Type B pancreatic cell (in vitro differentiated cells): ENCODE data around the gene CYB5R4. TPM values are rescaled to one million over a fixed set of nuclear protein-coding genes. Genes with fewer than 3 reads are reported as not detected.

Experiments used
- DNase-seq: peaks from one replicate; pipeline ENCODE4 v3.0.0; 2021; ENCODE audit warnings: mixed read lengths; ENCODE audit not compliant: unreplicated experiment; ENCODE audit errors: extremely low spot score
- H3K27ac Mint-ChIP-seq: 2 replicates; pipeline ENCODE4 v1.8.0; 2021; ENCODE audit warnings: mild to moderate bottlenecking, mixed read lengths
- H3K27me3 Mint-ChIP-seq: 2 replicates; pipeline ENCODE4 v1.8.0; 2021; ENCODE audit warnings: mixed read lengths
- H3K36me3 Mint-ChIP-seq: 2 replicates; pipeline ENCODE4 v1.8.0; 2021; ENCODE audit warnings: mixed read lengths
- H3K4me1 Mint-ChIP-seq: one replicate; pipeline ENCODE4 v1.8.0; 2021; ENCODE audit warnings: mixed read lengths; ENCODE audit not compliant: unreplicated experiment
- H3K4me3 Mint-ChIP-seq: 2 replicates; pipeline ENCODE4 v1.8.0; 2021; ENCODE audit warnings: mild to moderate bottlenecking, mixed read lengths
- H3K9me3 Mint-ChIP-seq: 2 replicates; pipeline ENCODE4 v1.8.0; 2021; ENCODE audit warnings: mixed read lengths
- total RNA-seq: library from RNA; stranded (reverse); gene quantifications from 2 replicates; pipeline ENCODE4 v1.2.1, GENCODE V29; 2021; ENCODE audit warnings: low replicate concordance
- TF ChIP-seq, protein P1 (sequence below): fragments of 200-600 bp; sonication (generic); conservative IDR thresholded peaks from 2 replicates; pipeline ENCODE4 v1.5.0; 2021; ENCODE audit warnings: antibody characterized with exemption, mild to moderate bottlenecking

The CYB5R4 gene
- total RNA-seq, 1 donor from 2014 or later, result 9.0 TPM

DNA sequence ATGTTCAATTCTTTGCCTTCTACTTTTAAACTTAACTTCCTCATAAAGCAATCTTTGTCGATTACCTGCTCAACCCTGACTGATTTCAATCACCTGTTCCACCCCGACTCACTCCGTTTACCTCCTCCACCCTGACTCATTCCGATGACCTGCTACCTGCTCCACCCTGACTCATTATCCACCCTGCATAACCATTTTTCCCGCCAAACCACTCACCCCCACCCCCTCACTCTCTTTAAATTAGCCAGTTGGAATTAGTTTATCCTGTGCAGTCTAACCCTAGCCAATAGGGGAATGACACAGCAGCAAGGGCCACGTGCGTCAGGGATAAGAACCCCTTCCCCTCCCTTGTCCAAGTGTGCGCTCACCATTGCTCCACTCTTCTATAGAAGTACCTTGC, 117.4 kb downstream of the CYB5R4 start:
- DNase-seq, result no peak
- Mint-ChIP-seq H3K9me3 (peaks cover 5% of the 10 kb centered on the region), H3K4me3 (no peak overlapping the region), H3K36me3 (no peaks in the 10 kb centered on the region), H3K4me1 (no peaks in the 10 kb centered on the region), H3K27ac (no peak overlapping the region), H3K27me3 (no peaks in the 10 kb centered on the region)
- TF ChIP-seq, protein P1, sequence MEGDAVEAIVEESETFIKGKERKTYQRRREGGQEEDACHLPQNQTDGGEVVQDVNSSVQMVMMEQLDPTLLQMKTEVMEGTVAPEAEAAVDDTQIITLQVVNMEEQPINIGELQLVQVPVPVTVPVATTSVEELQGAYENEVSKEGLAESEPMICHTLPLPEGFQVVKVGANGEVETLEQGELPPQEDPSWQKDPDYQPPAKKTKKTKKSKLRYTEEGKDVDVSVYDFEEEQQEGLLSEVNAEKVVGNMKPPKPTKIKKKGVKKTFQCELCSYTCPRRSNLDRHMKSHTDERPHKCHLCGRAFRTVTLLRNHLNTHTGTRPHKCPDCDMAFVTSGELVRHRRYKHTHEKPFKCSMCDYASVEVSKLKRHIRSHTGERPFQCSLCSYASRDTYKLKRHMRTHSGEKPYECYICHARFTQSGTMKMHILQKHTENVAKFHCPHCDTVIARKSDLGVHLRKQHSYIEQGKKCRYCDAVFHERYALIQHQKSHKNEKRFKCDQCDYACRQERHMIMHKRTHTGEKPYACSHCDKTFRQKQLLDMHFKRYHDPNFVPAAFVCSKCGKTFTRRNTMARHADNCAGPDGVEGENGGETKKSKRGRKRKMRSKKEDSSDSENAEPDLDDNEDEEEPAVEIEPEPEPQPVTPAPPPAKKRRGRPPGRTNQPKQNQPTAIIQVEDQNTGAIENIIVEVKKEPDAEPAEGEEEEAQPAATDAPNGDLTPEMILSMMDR, result no peak

DNA sequence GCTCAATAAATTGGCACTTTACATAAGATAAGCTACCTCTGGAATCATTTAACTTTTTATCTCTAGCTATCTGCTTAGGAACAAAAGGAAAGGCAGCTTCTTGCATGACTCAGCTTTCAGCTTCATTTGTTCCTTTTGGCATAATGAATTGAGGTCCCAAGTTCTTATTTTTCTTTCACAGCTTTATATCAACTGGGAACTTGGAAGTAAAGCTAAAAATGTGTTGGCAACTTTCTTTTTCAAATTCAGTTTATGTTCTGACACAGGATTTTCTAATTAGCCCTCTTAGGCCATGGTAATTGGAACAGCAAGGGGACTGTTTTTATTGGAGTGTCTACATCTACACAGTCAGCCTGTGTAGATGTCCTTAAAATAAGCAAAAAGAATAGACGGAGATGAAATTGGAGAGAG, 118.8 kb downstream of the CYB5R4 start:
- Mint-ChIP-seq H3K9me3 (peaks cover under 1% of the 10 kb centered on the region), H3K36me3 (no peaks in the 10 kb centered on the region), H3K4me3 (no peak overlapping the region), H3K27ac (no peak overlapping the region), H3K27me3 (no peaks in the 10 kb centered on the region), H3K4me1 (no peaks in the 10 kb centered on the region)
- TF ChIP-seq, protein P1, result no peak
- DNase-seq, result no peak

DNA sequence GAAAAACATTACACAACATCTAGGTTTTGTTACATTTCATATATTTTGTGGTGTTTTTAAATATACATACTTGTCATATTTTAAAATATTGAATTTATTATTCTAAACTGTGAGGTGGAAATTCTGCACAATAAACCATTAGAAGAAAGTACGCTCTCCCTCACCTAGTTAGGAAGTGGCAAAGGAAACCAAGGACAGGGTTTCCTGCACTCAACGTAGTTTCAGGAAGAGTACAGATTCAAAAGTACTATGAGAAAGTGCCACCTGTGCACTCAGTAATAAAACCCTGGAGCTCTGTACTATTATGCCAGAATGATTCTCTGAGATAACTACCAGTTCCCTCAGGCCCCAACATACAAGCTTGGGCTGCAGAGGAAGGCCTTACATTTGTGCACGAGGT, 119.5 kb downstream of the CYB5R4 start:
- Mint-ChIP-seq H3K4me1 (no peaks in the 10 kb centered on the region), H3K9me3 (no peaks in the 10 kb centered on the region), H3K36me3 (no peaks in the 10 kb centered on the region), H3K4me3 (no peak overlapping the region), H3K27me3 (no peaks in the 10 kb centered on the region), H3K27ac (no peak overlapping the region)
- TF ChIP-seq, protein P1, result no peak
- no peak for DNase-seq

DNA sequence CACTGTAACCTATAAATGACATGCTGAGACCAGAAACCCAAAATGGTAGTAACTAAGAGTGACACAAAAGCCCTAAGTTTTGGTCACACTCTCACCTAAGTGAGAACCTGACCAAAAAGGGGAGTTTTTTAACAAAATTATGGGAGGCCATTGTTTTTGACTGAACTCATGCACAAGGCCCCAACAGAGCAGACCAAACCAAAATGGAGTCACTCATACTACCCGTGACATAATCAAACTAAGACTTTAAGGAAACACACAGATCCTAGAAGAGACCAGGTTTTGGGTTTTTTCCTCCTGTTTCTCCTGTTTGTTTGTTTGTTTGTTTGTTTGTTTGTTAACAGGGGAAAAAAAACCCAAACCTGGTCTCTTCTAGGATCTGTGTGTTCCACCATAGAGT, 124.9 kb downstream of the CYB5R4 start:
- Mint-ChIP-seq H3K27ac (no peak overlapping the region), H3K4me1 (no peaks in the 10 kb centered on the region), H3K9me3 (no peaks in the 10 kb centered on the region), H3K4me3 (no peak overlapping the region), H3K36me3 (no peaks in the 10 kb centered on the region), H3K27me3 (no peaks in the 10 kb centered on the region)
- TF ChIP-seq, protein P1, result no peak
- DNase-seq, result no peak

DNA sequence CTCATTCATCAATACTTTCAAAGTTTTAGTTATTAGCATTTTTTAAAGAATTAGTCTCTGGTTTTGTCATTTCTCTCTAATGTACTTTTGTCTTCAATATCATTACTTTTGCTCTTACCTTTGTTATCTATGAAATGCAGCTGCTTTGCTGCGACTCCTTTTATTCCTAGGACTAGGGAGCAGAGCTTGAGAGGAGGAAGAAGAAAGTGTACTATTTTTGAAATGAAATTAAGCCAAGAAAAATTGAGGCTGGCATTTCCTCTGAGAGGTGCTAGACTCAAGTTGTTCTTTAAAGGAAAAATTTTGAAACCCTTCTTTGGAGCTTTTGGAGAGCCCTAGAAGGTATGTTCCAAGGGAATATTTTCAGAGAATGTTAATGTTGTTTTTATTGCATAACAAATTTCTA, 125.8 kb downstream of the CYB5R4 start:
- no peaks in the 10 kb centered on the region for H3K4me1 Mint-ChIP-seq

More for the DNA sequence above, 125.8 kb downstream of the CYB5R4 start:
- Mint-ChIP-seq H3K4me3 (no peak overlapping the region), H3K36me3 (no peaks in the 10 kb centered on the region), H3K9me3 (no peaks in the 10 kb centered on the region), H3K27me3 (no peaks in the 10 kb centered on the region), H3K27ac (no peak overlapping the region)
- TF ChIP-seq, protein P1, result no peak
- no peak for DNase-seq
